H1 (cell line): Measurements from ENCODE around the gene TNS3. TPM values are rescaled to one million over a fixed set of nuclear protein-coding genes. Genes with fewer than 3 reads are reported as not detected.

Experiments
- CTCF ChIA-PET: fragments of 300-600 bp; sonication (Branson Sonifier 250); formaldehyde crosslinking; loops from one replicate; lab custom pipeline; 2021; ENCODE audit not compliant: partially characterized antibody; lab: Charles Lee
- POLR2A ChIA-PET: fragments of 300-600 bp; sonication (Branson Sonifier 250); formaldehyde crosslinking; loops from one replicate; lab custom pipeline; 2021; ENCODE audit warnings: inconsistent platforms; ENCODE audit not compliant: partially characterized antibody; lab: Charles Lee
- DNase-seq, 2 experiments: peaks; one replicate each; pipeline versions ENCODE4 v3.0.0 to v3.0.0-alpha.2; 2010 to 2022; ENCODE audit warnings: low spot score in 2 of 2, low read depth in 1 of 2, mixed read lengths in 1 of 2
- FAIRE-seq: peaks from 2 replicates; lab custom pipeline; 2011; peaks lifted over from hg19 to GRCh38; lab: Jason Lieb, UNC
- H2AFZ ChIP-seq: 2 replicates; pipeline ENCODE4 v1.8.1; 2012; ENCODE audit warnings: low read length, inconsistent platforms
- H2AK5ac ChIP-seq: 2 replicates; pipeline ENCODE4 v1.6.1; 2013; ENCODE audit warnings: low read depth, low read length
- H2BK120ac ChIP-seq: replicated peaks from 2 replicates; pipeline ENCODE3; 2013; ENCODE audit warnings: low read depth, low read length, inconsistent platforms
- H2BK12ac ChIP-seq: 2 replicates; pipeline ENCODE4 v1.6.1; 2013; ENCODE audit warnings: low read depth, low read length
- H2BK15ac ChIP-seq: 2 replicates; pipeline ENCODE4 v1.6.1; 2013; ENCODE audit warnings: low read length
- H2BK20ac ChIP-seq: 2 replicates; pipeline ENCODE4 v1.6.1; 2013; ENCODE audit warnings: low read length
- H2BK5ac ChIP-seq: 2 replicates; pipeline ENCODE4 v1.6.1; 2013; ENCODE audit warnings: low read depth, low read length
- H3K14ac ChIP-seq: 2 replicates; pipeline ENCODE4 v1.6.1; 2013; ENCODE audit warnings: inconsistent platforms; ENCODE audit not compliant: insufficient read length
- H3K18ac ChIP-seq: 2 replicates; pipeline ENCODE4 v1.6.1; 2013; ENCODE audit warnings: low read length; ENCODE audit errors: extremely low read depth
- H3K23ac ChIP-seq: 2 replicates; pipeline ENCODE4 v1.6.1; 2013; ENCODE audit warnings: inconsistent platforms; ENCODE audit not compliant: insufficient read length
- H3K23me2 ChIP-seq: 2 replicates; pipeline ENCODE4 v1.6.1; 2013; ENCODE audit warnings: low read depth, low read length
- H3K27ac ChIP-seq: 2 replicates; pipeline ENCODE4 v1.6.1; 2011; ENCODE audit warnings: low read depth, low read length, inconsistent platforms
- H3K27me3 ChIP-seq, 4 experiments: replicated peaks in 1 of 4; 1 replicate in 1 of 4; 2 replicates in 3 of 4; pipeline versions ENCODE4 v1.6.1 to v1.8.1; 2011 to 2013; ENCODE audit warnings: low read length in 3 of 4, mild to moderate bottlenecking in 3 of 4, inconsistent platforms in 2 of 4, mixed read lengths in 2 of 4, moderate library complexity in 1 of 4; ENCODE audit not compliant: control insufficient read depth in 3 of 4, insufficient read depth in 3 of 4; ENCODE audit errors: extremely low read depth in 1 of 4
- H3K36me3 ChIP-seq, 4 experiments: 2 replicates each; pipeline versions ENCODE4 v1.6.1 to v1.8.1; 2011 to 2013; ENCODE audit warnings: mild to moderate bottlenecking in 4 of 4, low read length in 3 of 4, moderate library complexity in 2 of 4, control low read depth in 1 of 4, inconsistent platforms in 1 of 4; ENCODE audit not compliant: insufficient read depth in 4 of 4, control insufficient read depth in 2 of 4
- H3K4ac ChIP-seq: replicated peaks from 2 replicates; pipeline ENCODE3; 2013; ENCODE audit warnings: low read length, low read depth, mixed read lengths, inconsistent platforms; ENCODE audit not compliant: insufficient read length
- H3K4me1 ChIP-seq, 4 experiments: replicated peaks in 1 of 4; 1 replicate in 1 of 4; 2 replicates in 3 of 4; pipeline versions ENCODE4 v1.6.1 to v1.8.1; 2011 to 2013; ENCODE audit warnings: low read length in 3 of 4, inconsistent platforms in 2 of 4, mixed read lengths in 1 of 4; ENCODE audit not compliant: insufficient read depth in 4 of 4, control insufficient read depth in 3 of 4
- H3K4me2 ChIP-seq, 2 experiments: 2 replicates each; pipeline versions ENCODE4 v1.6.1 to v1.8.1; 2011 to 2013; ENCODE audit warnings: low read depth in 2 of 2, low read length in 2 of 2, control low read depth in 1 of 2, inconsistent platforms in 1 of 2, mild to moderate bottlenecking in 1 of 2; ENCODE audit not compliant: insufficient read depth in 1 of 2
- H3K4me3 ChIP-seq, 4 experiments: fragments of 200-600, 300-600 bp in 1 of 4; sonication (generic), shearing (Covaris generic), sonication (Bioruptor Twin) in 1 of 4; 2 replicates each; pipeline versions ENCODE4 v1.5.1 to v1.8.1; 2011 to 2016; ENCODE audit warnings: low read length in 4 of 4, low read depth in 3 of 4, control low read depth in 2 of 4, inconsistent platforms in 2 of 4, mild to moderate bottlenecking in 2 of 4, mixed read lengths in 1 of 4, moderate library complexity in 1 of 4; ENCODE audit not compliant: insufficient read depth in 2 of 4; ENCODE audit errors: extremely low read depth in 1 of 4
- H3K56ac ChIP-seq: replicated peaks from 2 replicates; pipeline ENCODE3; 2013; ENCODE audit warnings: low read depth, mild to moderate bottlenecking, mixed read lengths, low read length, inconsistent platforms; ENCODE audit not compliant: insufficient read length
- H3K79me1 ChIP-seq: 2 replicates; pipeline ENCODE4 v1.6.1; 2013; ENCODE audit warnings: low read depth, low read length, control low read depth
- H3K79me2 ChIP-seq, 2 experiments: 2 replicates each; pipeline versions ENCODE4 v1.6.1 to v1.8.1; 2012 to 2013; ENCODE audit warnings: low read length in 2 of 2, mild to moderate bottlenecking in 2 of 2, inconsistent platforms in 1 of 2; ENCODE audit not compliant: insufficient read depth in 2 of 2, control insufficient read depth in 1 of 2
- H3K9ac ChIP-seq, 4 experiments: replicated peaks in 1 of 4; 1 replicate in 1 of 4; 2 replicates in 3 of 4; pipeline versions ENCODE4 v1.6.1 to v1.8.1; 2011 to 2013; ENCODE audit warnings: low read depth in 3 of 4, low read length in 3 of 4, control low read depth in 2 of 4, mild to moderate bottlenecking in 2 of 4, moderate library complexity in 2 of 4, inconsistent platforms in 1 of 4; ENCODE audit errors: extremely low read depth in 1 of 4
- H3K9me3 ChIP-seq, 2 experiments: 2 replicates each; pipeline versions ENCODE4 v1.6.1 to v1.8.1; 2012 to 2013; ENCODE audit warnings: mild to moderate bottlenecking in 2 of 2, moderate library complexity in 2 of 2, control low read depth in 1 of 2, inconsistent platforms in 1 of 2, low read depth in 1 of 2, low read length in 1 of 2, mixed read lengths in 1 of 2; ENCODE audit not compliant: insufficient read depth in 2 of 2
- H4K20me1 ChIP-seq, 2 experiments: replicated peaks in 1 of 2; 2 replicates each; pipeline versions ENCODE3 to v1.8.1; 2011 to 2013; ENCODE audit warnings: inconsistent platforms in 2 of 2, low read length in 2 of 2, mild to moderate bottlenecking in 1 of 2; ENCODE audit not compliant: insufficient read depth in 2 of 2, control insufficient read depth in 1 of 2
- H4K5ac ChIP-seq: 2 replicates; pipeline ENCODE4 v1.6.1; 2013; ENCODE audit warnings: low read length, low read depth, mixed read lengths, inconsistent platforms; ENCODE audit not compliant: insufficient read length
- H4K8ac ChIP-seq: 2 replicates; pipeline ENCODE4 v1.8.0; 2013; ENCODE audit warnings: mild to moderate bottlenecking, moderate library complexity, low read length, inconsistent platforms; ENCODE audit not compliant: insufficient read depth; ENCODE audit errors: extremely low read depth
- H4K91ac ChIP-seq: replicated peaks from 2 replicates; pipeline ENCODE3; 2013; ENCODE audit warnings: low read length, mixed read lengths, inconsistent platforms; ENCODE audit not compliant: insufficient read length
- BRCA1 ChIP-seq: IDR thresholded peaks from 2 replicates; pipeline ENCODE4 v1.6.1; 2012; ENCODE audit warnings: low read depth, low read length, improper control_type of control experiment
- CBX5 ChIP-seq: fragments of 300-800, 300-1000 bp; sonication (generic); IDR thresholded peaks from 2 replicates; pipeline ENCODE4 v1.7.1; 2016; ENCODE audit warnings: antibody characterized with exemption, low read length, low read depth
- CEBPB ChIP-seq: IDR thresholded peaks from 2 replicates; pipeline ENCODE4 v1.6.1; 2012; ENCODE audit warnings: low read depth, low read length
- EGR1 ChIP-seq: IDR thresholded peaks from 2 replicates; pipeline ENCODE4 v1.6.1; 2011; ENCODE audit warnings: low read depth, low read length, borderline replicate concordance
- GABPA ChIP-seq: IDR thresholded peaks from 2 replicates; pipeline ENCODE4 v1.6.1; 2011; ENCODE audit warnings: mild to moderate bottlenecking, low read length, moderate library complexity, borderline replicate concordance; ENCODE audit not compliant: insufficient read depth
- JUN ChIP-seq: IDR thresholded peaks from 2 replicates; pipeline ENCODE4 v1.6.1; 2011; ENCODE audit warnings: low read depth, mild to moderate bottlenecking, improper control_type of control experiment, low read length
- KDM4A ChIP-seq: IDR thresholded peaks from one replicate; pipeline ENCODE4 v1.7.1; 2012; ENCODE audit warnings: low read depth, mild to moderate bottlenecking, moderate library complexity, low read length, inconsistent platforms; ENCODE audit not compliant: severe bottlenecking
- NANOG ChIP-seq: IDR thresholded peaks from 2 replicates; pipeline ENCODE4 v1.6.1; 2011; ENCODE audit warnings: low read length, low read depth, mild to moderate bottlenecking, inconsistent platforms; ENCODE audit not compliant: insufficient read depth, poor library complexity, severe bottlenecking
- POLR2A ChIP-seq, 2 experiments: IDR thresholded peaks; 1 replicate in 1 of 2; 2 replicates in 1 of 2; pipeline ENCODE4 v1.6.1; 2011; ENCODE audit warnings: low read depth in 2 of 2, low read length in 2 of 2, mild to moderate bottlenecking in 2 of 2; ENCODE audit errors: control extremely low read depth in 1 of 2
- RAD21 ChIP-seq, 2 experiments: IDR thresholded peaks in 1 of 2; conservative IDR thresholded peaks in 1 of 2; 2 replicates each; pipeline ENCODE4 v1.6.1; 2011; ENCODE audit warnings: low read depth in 2 of 2, low read length in 2 of 2, improper control_type of control experiment in 1 of 2, inconsistent platforms in 1 of 2, mild to moderate bottlenecking in 1 of 2, moderate library complexity in 1 of 2
- RBBP5 ChIP-seq: IDR thresholded peaks from 2 replicates; pipeline ENCODE4 v1.7.1; 2012; ENCODE audit warnings: low read depth, mild to moderate bottlenecking, inconsistent platforms, low read length, moderate library complexity, borderline replicate concordance
- SAP30 ChIP-seq: fragments of 300-600 bp; sonication (generic); IDR thresholded peaks from 2 replicates; pipeline ENCODE4 v1.7.1; 2012; ENCODE audit warnings: low read length, moderate library complexity, mild to moderate bottlenecking, inconsistent platforms; ENCODE audit not compliant: insufficient read depth, insufficient replicate concordance
- SIX5 ChIP-seq: IDR thresholded peaks from 2 replicates; pipeline ENCODE4 v1.6.1; 2011; ENCODE audit warnings: mild to moderate bottlenecking, low read depth, low read length
- SP4 ChIP-seq: IDR thresholded peaks from 2 replicates; pipeline ENCODE4 v1.6.1; 2012; ENCODE audit warnings: low read length, inconsistent platforms
- SUZ12 ChIP-seq: fragments of 200-600 bp; sonication (generic); IDR thresholded peaks from 2 replicates; pipeline ENCODE4 v1.6.1; 2012; ENCODE audit warnings: mild to moderate bottlenecking, inconsistent platforms, low read length, moderate library complexity, mixed read lengths
- WGBS, 2 experiments: shearing (Covaris generic) in 1 of 2; methylation state at CpG; one replicate each; pipeline versions ENCODE4 v1.1.6 to v1.1.7; 2013 to 2015; ENCODE audit warnings: low lambda C conversion rate in 2 of 2, mixed read lengths in 2 of 2, inconsistent platforms in 1 of 2, low coverage in 1 of 2, missing lambda C conversion rate in 1 of 2; ENCODE audit not compliant: insufficient replicate concordance in 2 of 2, insufficient coverage in 1 of 2, insufficient read length in 1 of 2; ENCODE audit errors: extremely low coverage in 1 of 2, missing lambda C conversion rate in 1 of 2; 5-methylcytosine and 5-hydroxymethylcytosine counted together
- polyA plus RNA-seq, 7 experiments: library from polyadenylated mRNA; depleted of rRNA in 3 of 7; stranded (reverse) in 5 of 7; unstranded in 2 of 7; fragments of >200 nt in 5 of 7; fragments of 200-250 nt in 2 of 7; gene quantifications; 1 replicate in 5 of 7; 2 replicates in 1 of 7; 4 replicates in 1 of 7; pipeline versions ENCODE4 v1.2.1 to v1.2.3, GENCODE V29; 2011 to 2013; ENCODE audit warnings: missing spikeins in 2 of 7, mixed read lengths in 2 of 7
- total RNA-seq: library from RNA; stranded (reverse); fragmentation: NEBNext Ultra II Directional; extraction: Animal tissue kit (Norgen Biotek cat#: 25700); gene quantifications from 2 replicates; pipeline ENCODE4 v1.2.1, GENCODE V29; 2021

Gene TNS3
- total and polyA plus RNA-seq, 2 of the 8 experiments (the other 6 are each of a cell fraction or from before 2014, with no cell fraction given): 11.9 to 24.2 TPM

GRCh38 chr7:47548546-47548945, 33.4 kb downstream of the TNS3 start:
- no peak overlapping the region for H3K56ac ChIP-seq
- no peak overlapping the region for H3K14ac ChIP-seq
- no peaks in the 10 kb centered on the region for H3K23me2 ChIP-seq
- H4K5ac ChIP-seq: no peak overlapping the region
- no peak overlapping the region for H2BK20ac ChIP-seq
- peaks cover 0 to 11% (median 6%) of the 10 kb centered on the region in 4 experiments; a peak in 6 of 7 replicates for H3K4me1 ChIP-seq
- H2BK12ac ChIP-seq: no peak overlapping the region
- H3K4me3 ChIP-seq: no peak overlapping the region
- no peak overlapping the region for H3K4me2 ChIP-seq
- peaks cover 1 to 2% of the 10 kb centered on the region in 2 experiments for H4K20me1 ChIP-seq
- H3K23ac ChIP-seq: no peak overlapping the region
- no peak overlapping the region for H4K8ac ChIP-seq
- H2BK120ac ChIP-seq: no peak overlapping the region
- H3K9ac ChIP-seq: no peak overlapping the region
- no peak overlapping the region for H2BK5ac ChIP-seq
- FAIRE-seq (no peak), DNase-seq (no peak)
- H2BK15ac ChIP-seq: no peak overlapping the region
- H3K18ac ChIP-seq: no peak overlapping the region
- H3K36me3 ChIP-seq: no peaks in the 10 kb centered on the region
- H3K27me3 ChIP-seq: no peaks in the 10 kb centered on the region; a peak in 1 of 7 replicates
- no peak overlapping the region for H2AFZ ChIP-seq
- H4K91ac ChIP-seq: no peak overlapping the region
- peaks cover 11% of the 10 kb centered on the region for H3K79me1 ChIP-seq
- H3K79me2 ChIP-seq: peaks cover 0 to 3% of the 10 kb centered on the region in 2 experiments; a peak in 1 of 4 replicates
- H3K9me3 ChIP-seq: no peaks in the 10 kb centered on the region
- ChIA-PET CTCF (interaction anchor here (1.5 kb wide), 1 partner anchor 23 kb away, joined by 4 read pairs; no protein-coding TSS in a partner anchor), POLR2A (no interaction called here)
- H3K27ac ChIP-seq: no peak overlapping the region
- H3K4ac ChIP-seq: no peak overlapping the region
- H2AK5ac ChIP-seq: no peak overlapping the region
- 90% methylated on average over 8 of the region's 8 CpGs; no CpG with 5 or more reads in 1 of the 2 experiments for WGBS, 2 experiments
- TF ChIP-seq SUZ12 (no peak), NANOG (no peak), EGR1 (no peak), SAP30 (no peak), CBX5 (no peak), SIX5 (no peak), POLR2A (IDR thresholded peaks at IDR 0.05; ENCODE audit: control extremely low read depth in 1 of 2, low read depth in 2 of 2, low read length in 2 of 2) (no peak), RBBP5 (no peak), GABPA (no peak), JUN (no peak), CEBPB (no peak), SP4 (no peak), KDM4A (no peak), RAD21 (IDR thresholded peaks at IDR 0.05 in 1 of 2, conservative IDR thresholded peaks at IDR 0.05 in 1 of 2; ENCODE audit: low read depth in 2 of 2, low read length in 2 of 2) (no peak), BRCA1 (no peak)
